Astrocyte of the hippocampus (primary cell): ENCODE results near the gene CHD6.

Experiments used
- DNase-seq: peaks from one replicate; pipeline ENCODE4 v3.0.0; 2011; ENCODE audit warnings: low read depth, low spot score

CHD6 gene

GRCh38 chr20:41432746-41433145 is 185.4 kb downstream of the CHD6 start:
- DNase-seq, result no peak

- peak; percentile 74 for DNase-seq
These were observed 189.9 kb downstream of the CHD6 start for GRCh38 chr20:41428285-41428684.

- DNase-seq, result no peak
These were observed 190.3 kb downstream of the CHD6 start for GRCh38 chr20:41427833-41428232.

- no peak for DNase-seq
These were observed 191.2 kb downstream of the CHD6 start for GRCh38 chr20:41426976-41427375.

- no peak for DNase-seq
These were observed 191.9 kb downstream of the CHD6 start for GRCh38 chr20:41426086-41426830.

GRCh38 chr20:41425180-41425884 is 192.8 kb downstream of the CHD6 start:
- peak; percentile 86 for DNase-seq

- DNase-seq, result peak; percentile 74
These were observed 193.6 kb downstream of the CHD6 start for GRCh38 chr20:41424546-41424945.

GRCh38 chr20:41424011-41424410 is 194.2 kb downstream of the CHD6 start:
- no peak for DNase-seq

- DNase-seq, result no peak
These were observed 195.2 kb downstream of the CHD6 start for GRCh38 chr20:41422953-41423352.

GRCh38 chr20:41418739-41419293 is 199.4 kb downstream of the CHD6 start:
- no peak for DNase-seq

GRCh38 chr20:41418031-41418430 is 200.1 kb downstream of the CHD6 start:
- DNase-seq, result no peak

GRCh38 chr20:41415191-41415590 is 203.0 kb downstream of the CHD6 start:
- DNase-seq, result no peak

GRCh38 chr20:41413169-41413568 is 205.0 kb downstream of the CHD6 start:
- DNase-seq, result no peak

GRCh38 chr20:41412324-41413120 is 205.7 kb downstream of the CHD6 start:
- no peak for DNase-seq

GRCh38 chr20:41411391-41411847 is 206.8 kb downstream of the CHD6 start:
- DNase-seq, result peak; percentile 33

GRCh38 chr20:41408986-41409385 is 209.2 kb downstream of the CHD6 start:
- DNase-seq, result peak; percentile 39

GRCh38 chr20:41408156-41408794 is 209.9 kb downstream of the CHD6 start:
- no peak for DNase-seq

GRCh38 chr20:41407607-41408006 is 210.6 kb downstream of the CHD6 start:
- DNase-seq, result no peak

GRCh38 chr20:41406896-41407444 is 211.2 kb downstream of the CHD6 start:
- no peak for DNase-seq

- DNase-seq, result no peak
These were observed 211.8 kb downstream of the CHD6 start for GRCh38 chr20:41406353-41406752.

- DNase-seq, result no peak
These were observed 212.7 kb downstream of the CHD6 start for GRCh38 chr20:41405436-41405835.
